Gastroesophageal sphincter (tissue), 3 donors: ENCODE results near the gene IL21.

Experiments used
- CTCF ChIP-seq, 4 experiments: fragments of 200-600 bp in 2 of 4; fragments of 450-650 bp in 2 of 4; sonication (generic) in 1 of 4; IDR thresholded peaks; one replicate each; pipeline ENCODE4 v1.5.1; 2017 to 2019; ENCODE audit warnings: antibody characterized with exemption in 4 of 4, mild to moderate bottlenecking in 2 of 4, moderate library complexity in 2 of 4
- EP300 ChIP-seq: sonication (generic); formaldehyde crosslinking; IDR thresholded peaks from one replicate; pipeline ENCODE4 v1.6.1; 2017; ENCODE audit warnings: antibody characterized with exemption, mild to moderate bottlenecking
- POLR2A ChIP-seq, 2 donors: fragments of 450-650 bp; IDR thresholded peaks; one replicate each; pipeline ENCODE4 v1.6.1; 2017; ENCODE audit warnings: antibody characterized with exemption in 2 of 2, mild to moderate bottlenecking in 2 of 2, moderate library complexity in 1 of 2
- POLR2AphosphoS5 ChIP-seq: sonication (generic); formaldehyde crosslinking; IDR thresholded peaks from one replicate; pipeline ENCODE4 v1.6.1; 2017; ENCODE audit warnings: antibody characterized with exemption

GRCh38 chr4:122584519-122584918, 36.3 kb downstream of the IL21 start:
- no peak for TF ChIP-seq CTCF (IDR thresholded peaks at IDR 0.05)
- TF ChIP-seq POLR2A (IDR thresholded peaks at IDR 0.05): no peak
- no peak for TF ChIP-seq EP300
- TF ChIP-seq POLR2AphosphoS5: no peak
